ENCODE measurements around the gene UAP1L1.

UAP1L1 gene

GRCh38 chr9:137103206-137103999 is 26.1 kb downstream of the UAP1L1 start:
- DNase-seq = no peak

- no peak for DNase-seq
These were observed 28.7 kb downstream of the UAP1L1 start for GRCh38 chr9:137105814-137106661.

- DNase-seq = no peak
These were observed 29.4 kb downstream of the UAP1L1 start for GRCh38 chr9:137106662-137107250.

- DNase-seq = no peak
These were observed 30.1 kb downstream of the UAP1L1 start for GRCh38 chr9:137107312-137107921.

GRCh38 chr9:137107982-137108381 is 30.7 kb downstream of the UAP1L1 start:
- no peak for DNase-seq

GRCh38 chr9:137108608-137109249 is 31.4 kb downstream of the UAP1L1 start:
- DNase-seq = no peak

GRCh38 chr9:137109250-137110146 is 32.2 kb downstream of the UAP1L1 start:
- no peak for DNase-seq

GRCh38 chr9:137110147-137110910 is 33.0 kb downstream of the UAP1L1 start:
- DNase-seq = no peak

- no peak for DNase-seq
These were observed 33.8 kb downstream of the UAP1L1 start for GRCh38 chr9:137110911-137111787.

- no peak for DNase-seq
These were observed 34.7 kb downstream of the UAP1L1 start for GRCh38 chr9:137111788-137112563.

GRCh38 chr9:137112564-137113384 is 35.5 kb downstream of the UAP1L1 start:
- no peak for DNase-seq

- DNase-seq = no peak
These were observed 36.3 kb downstream of the UAP1L1 start for GRCh38 chr9:137113385-137114159.

- DNase-seq = no peak
These were observed 36.9 kb downstream of the UAP1L1 start for GRCh38 chr9:137114220-137114612.

GRCh38 chr9:137114613-137115393 is 37.5 kb downstream of the UAP1L1 start, which contains the start of gene DPP7:
Gene DPP7 (minus strand): TSS chr9:137114733. CDS start chr9:137114713, 20 bp downstream.
- DNase-seq = no peak

- no peak for DNase-seq
These were observed 38.2 kb downstream of the UAP1L1 start for GRCh38 chr9:137115394-137116026.

GRCh38 chr9:137116027-137116507 is 38.8 kb downstream of the UAP1L1 start:
- no peak for DNase-seq

Data from NCI-H2029 (cell line).